SK-N-SH (cell line): ENCODE data around the gene TRDN.

ENCODE experiments used
- EP300 ChIP-seq, 2 experiments: IDR thresholded peaks; 2 replicates each; pipeline versions ENCODE4 v1.4.0 to v1.6.1; 2012; ENCODE audit warnings: borderline replicate concordance in 1 of 2, low read depth in 1 of 2, low read length in 1 of 2
- JUND ChIP-seq: IDR thresholded peaks from 2 replicates; pipeline ENCODE4 v1.4.0; 2012
- SIN3A ChIP-seq: IDR thresholded peaks from 2 replicates; pipeline ENCODE4 v1.6.1; 2012; ENCODE audit warnings: low read depth, mild to moderate bottlenecking, low read length, moderate library complexity, borderline replicate concordance
- YY1 ChIP-seq: IDR thresholded peaks from 2 replicates; pipeline ENCODE4 v1.4.0; 2012; ENCODE audit warnings: low read depth, mild to moderate bottlenecking
- TF ChIP-seq, protein P1 (sequence below): fragments of 200-600 bp; sonication (generic); IDR thresholded peaks from 2 replicates; pipeline ENCODE4 v1.6.1; 2017; ENCODE audit warnings: antibody characterized with exemption, mild to moderate bottlenecking, moderate library complexity

DNA sequence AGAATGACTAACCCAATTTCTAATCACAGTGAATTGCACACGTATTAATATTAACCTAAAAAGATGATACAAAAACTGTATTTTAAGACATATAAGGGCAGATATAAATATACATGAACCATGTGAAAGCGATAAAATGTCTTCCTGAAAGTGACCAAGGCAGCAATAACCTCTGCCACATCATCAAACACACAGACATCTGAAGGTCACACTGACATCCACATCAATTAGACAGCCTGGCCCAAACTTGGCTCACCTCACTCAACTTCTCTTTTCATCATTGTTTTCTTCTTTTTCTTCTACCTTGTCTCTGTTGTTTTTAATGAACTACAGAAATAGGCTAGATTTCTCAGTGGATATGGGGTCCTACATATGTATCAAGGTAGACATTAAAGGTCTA, 128.5 kb downstream of the TRDN start:
- TF ChIP-seq, protein P1, sequence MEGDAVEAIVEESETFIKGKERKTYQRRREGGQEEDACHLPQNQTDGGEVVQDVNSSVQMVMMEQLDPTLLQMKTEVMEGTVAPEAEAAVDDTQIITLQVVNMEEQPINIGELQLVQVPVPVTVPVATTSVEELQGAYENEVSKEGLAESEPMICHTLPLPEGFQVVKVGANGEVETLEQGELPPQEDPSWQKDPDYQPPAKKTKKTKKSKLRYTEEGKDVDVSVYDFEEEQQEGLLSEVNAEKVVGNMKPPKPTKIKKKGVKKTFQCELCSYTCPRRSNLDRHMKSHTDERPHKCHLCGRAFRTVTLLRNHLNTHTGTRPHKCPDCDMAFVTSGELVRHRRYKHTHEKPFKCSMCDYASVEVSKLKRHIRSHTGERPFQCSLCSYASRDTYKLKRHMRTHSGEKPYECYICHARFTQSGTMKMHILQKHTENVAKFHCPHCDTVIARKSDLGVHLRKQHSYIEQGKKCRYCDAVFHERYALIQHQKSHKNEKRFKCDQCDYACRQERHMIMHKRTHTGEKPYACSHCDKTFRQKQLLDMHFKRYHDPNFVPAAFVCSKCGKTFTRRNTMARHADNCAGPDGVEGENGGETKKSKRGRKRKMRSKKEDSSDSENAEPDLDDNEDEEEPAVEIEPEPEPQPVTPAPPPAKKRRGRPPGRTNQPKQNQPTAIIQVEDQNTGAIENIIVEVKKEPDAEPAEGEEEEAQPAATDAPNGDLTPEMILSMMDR, result no peak
- no peak for TF ChIP-seq SIN3A
- no peak for TF ChIP-seq JUND
- TF ChIP-seq EP300 (IDR thresholded peaks at IDR 0.05; ENCODE audit: borderline replicate concordance in 1 of 2, low read depth in 1 of 2, low read length in 1 of 2), result no peak
- no peak for TF ChIP-seq YY1
